ENCODE data around the gene FLCN. TPM values are rescaled to one million over a fixed set of nuclear protein-coding genes. Genes with fewer than 3 reads are reported as not detected.
"Not testable (repeated sequence)": the region's sequence is repeated elsewhere in the genome, so short reads cannot be mapped to it uniquely, and the experiment has no call there.

The FLCN gene
- total RNA-seq, result 37.7 and 40.7 TPM in 2 replicates

- peak; percentile 65 for DNase-seq (ENCODE audit: low read depth)
Observed at GRCh38 chr17:17237026-17237799, at the start of gene FLCN. Gene FLCN, minus strand, starts transcription at chr17:17237168. Its CDS starts 9,031 bp downstream, at chr17:17228137.

GRCh38 chr17:17285951-17286350 is 49.0 kb upstream of the FLCN start:
- DNase-seq (ENCODE audit: low read depth), result no peak

GRCh38 chr17:17280613-17281549 is 43.9 kb upstream of the FLCN start, which contains the start of gene COPS3:
Gene COPS3, minus strand, starts transcription at chr17:17281246. Its CDS starts 60 bp downstream, at chr17:17281186.
- DNase-seq (ENCODE audit: low read depth), result peak; percentile 96

GRCh38 chr17:17279316-17279715 is 42.3 kb upstream of the FLCN start:
- DNase-seq (ENCODE audit: low read depth), result no peak

- DNase-seq (ENCODE audit: low read depth), result not testable (repeated sequence)
Observed at GRCh38 chr17:17277431-17277830, 40.5 kb upstream of the FLCN start.

- DNase-seq (ENCODE audit: low read depth), result no peak
Observed at GRCh38 chr17:17275971-17276370, 39.0 kb upstream of the FLCN start.

- peak; percentile 11 for DNase-seq (ENCODE audit: low read depth)
Observed at GRCh38 chr17:17269926-17270773, 33.2 kb upstream of the FLCN start.

GRCh38 chr17:17264430-17264829 is 27.5 kb upstream of the FLCN start:
- no peak for DNase-seq (ENCODE audit: low read depth)

- no peak for DNase-seq (ENCODE audit: low read depth)
Observed at GRCh38 chr17:17258998-17259397, 22.0 kb upstream of the FLCN start.

- no peak for DNase-seq (ENCODE audit: low read depth)
Observed at GRCh38 chr17:17258011-17258410, 21.0 kb upstream of the FLCN start.

GRCh38 chr17:17256316-17256715 is 19.3 kb upstream of the FLCN start:
- no peak for DNase-seq (ENCODE audit: low read depth)

GRCh38 chr17:17255689-17256088 is 18.7 kb upstream of the FLCN start:
- DNase-seq (ENCODE audit: low read depth), result not testable (repeated sequence)

GRCh38 chr17:17254036-17254435 is 17.1 kb upstream of the FLCN start:
- no peak for DNase-seq (ENCODE audit: low read depth)

GRCh38 chr17:17253406-17253805 is 16.4 kb upstream of the FLCN start:
- no peak for DNase-seq (ENCODE audit: low read depth)

GRCh38 chr17:17252149-17252661 is 15.2 kb upstream of the FLCN start:
- no peak for DNase-seq (ENCODE audit: low read depth)

GRCh38 chr17:17246879-17247278 is 9.9 kb upstream of the FLCN start:
- no peak for DNase-seq (ENCODE audit: low read depth)

- DNase-seq (ENCODE audit: low read depth), result no peak
Observed at GRCh38 chr17:17243163-17243562, 6.2 kb upstream of the FLCN start.

GRCh38 chr17:17242246-17242645 is 5.3 kb upstream of the FLCN start:
- no peak for DNase-seq (ENCODE audit: low read depth)

- DNase-seq (ENCODE audit: low read depth), result no peak
Observed at GRCh38 chr17:17241656-17242055, 4.7 kb upstream of the FLCN start.

- DNase-seq (ENCODE audit: low read depth), result no peak
Observed at GRCh38 chr17:17239832-17240231, 2.9 kb upstream of the FLCN start.

GRCh38 chr17:17236295-17237025 is 508 bp downstream of the FLCN start:
- peak; percentile 28 for DNase-seq (ENCODE audit: low read depth)

Data from renal cortical epithelial cell (primary cell).